Left lung (tissue), 10 donors: ENCODE data around the gene CHD2. TPM values are rescaled to one million over a fixed set of nuclear protein-coding genes. Genes with fewer than 3 reads are reported as not detected.
"Not testable (repeated sequence)": the region's sequence is repeated elsewhere in the genome, so short reads cannot be mapped to it uniquely, and the experiment has no call there.

ENCODE experiments used
- ATAC-seq: fragments of 200-7000 bp; cut with Tn5 transposase; one replicate; pipeline ENCODE4 v1.9.1; 2020; ENCODE audit warnings: moderate library complexity
- DNase-seq, 4 donors: peaks; one replicate each; pipeline ENCODE4 v3.0.0-alpha.2; 2013 to 2020
- H3K27ac ChIP-seq, 2 donors: fragments of 200-600 bp; sonication (generic) in 1 of 2; one replicate each; pipeline versions ENCODE4 v1.5.0 to v1.8.0; 2020 to 2021
- H3K27me3 ChIP-seq, 2 donors: fragments of 200-600 bp; sonication (generic) in 1 of 2; one replicate each; pipeline versions ENCODE4 v1.5.0 to v1.8.0; 2020 to 2021
- H3K36me3 ChIP-seq, 2 donors: fragments of 200-600 bp; sonication (generic) in 1 of 2; one replicate each; pipeline versions ENCODE4 v1.5.0 to v1.8.0; 2020 to 2021
- H3K4me1 ChIP-seq, 2 donors: fragments of 200-600 bp; one replicate each; pipeline ENCODE4 v1.8.0; 2021
- H3K4me3 ChIP-seq, 2 donors: fragments of 200-600 bp; sonication (generic) in 1 of 2; one replicate each; pipeline versions ENCODE4 v1.5.0 to v1.8.0; 2020 to 2021; ENCODE audit warnings: mild to moderate bottlenecking in 1 of 2
- H3K9me3 ChIP-seq, 2 donors: fragments of 200-600 bp; sonication (generic) in 1 of 2; one replicate each; pipeline versions ENCODE4 v1.5.0 to v1.8.0; 2020 to 2021
- CTCF ChIP-seq, 2 donors: fragments of 200-600 bp; sonication (generic) in 1 of 2; IDR thresholded peaks; one replicate each; pipeline versions ENCODE4 v1.5.0 to v1.8.0; 2021; ENCODE audit warnings: antibody characterized with exemption in 2 of 2
- intact Hi-C, 2 donors: fragments of 100-400 bp; cut with DNase I; formaldehyde crosslinking; loops; one replicate each; pipeline versions ENCODE4 v1.11.2 to v1.14.2; 2022
- polyA plus RNA-seq, 6 donors: library from polyadenylated mRNA; unstranded; fragments of 120-200 nt; gene quantifications; one replicate each; pipeline ENCODE4 v1.2.1, GENCODE V29; 2013; ENCODE audit not compliant: insufficient read length in 6 of 6
- total RNA-seq, 2 donors: library from RNA; stranded (reverse); fragmentation: NEBNext Ultra II Directional; extraction: Animal tissue kit (Norgen Biotek cat#: 25700); gene quantifications; one replicate each; pipeline ENCODE4 v1.2.1, GENCODE V29; 2021
- donor health status: DM: no; HTN: yes; CAD: no.
- donor health status: DM: no; HTN: no; CAD: no.

The CHD2 gene
- total and polyA plus RNA-seq, 8 donors, result 120 to 152 (median 130) TPM

GRCh38 chr15:92914103-92914499, 14.0 kb downstream of the CHD2 start:
- ATAC-seq, result no peak
- Histone ChIP-seq H3K27ac (peak overlapping the region; percentile 82 to 90), H3K9me3 (no peaks in the 10 kb centered on the region), H3K27me3 (no peaks in the 10 kb centered on the region), H3K4me1 (peaks cover 73 to 100% of the 10 kb centered on the region in 2 donors), H3K36me3 (peaks cover 0 to 6% of the 10 kb centered on the region in 2 donors), H3K4me3 (no peak overlapping the region)
- TF ChIP-seq CTCF (IDR thresholded peaks at IDR 0.05), result no peak
- intact Hi-C loops, result no loop called here
- no peak for DNase-seq

- TF ChIP-seq CTCF (IDR thresholded peaks at IDR 0.05), result no peak
- H3K4me1 ChIP-seq, result peaks cover 68 to 100% of the 10 kb centered on the region in 2 donors
- peak overlapping the region; percentile 82 to 90 for H3K27ac ChIP-seq
- H3K36me3 ChIP-seq, result peaks cover 0 to 6% of the 10 kb centered on the region in 2 donors
- DNase-seq, result no peak
- intact Hi-C loops, result loop anchor here in 1 of 2 donors (5.0 kb wide), 1 partner anchor 112 kb away; no protein-coding TSS in a partner anchor
- H3K27me3 ChIP-seq, result no peaks in the 10 kb centered on the region
- no peaks in the 10 kb centered on the region for H3K9me3 ChIP-seq
- H3K4me3 ChIP-seq, result peak overlapping the region in 1 of 2 donors; percentile 18
- ATAC-seq, result no peak
These were observed 14.7 kb downstream of the CHD2 start for GRCh38 chr15:92914768-92915221.

- ATAC-seq, result no peak
- no peak for TF ChIP-seq CTCF (IDR thresholded peaks at IDR 0.05)
- Histone ChIP-seq H3K27me3 (no peaks in the 10 kb centered on the region), H3K4me1 (peaks cover 61 to 100% of the 10 kb centered on the region in 2 donors), H3K9me3 (no peaks in the 10 kb centered on the region), H3K4me3 (no peak overlapping the region), H3K36me3 (peaks cover 0 to 6% of the 10 kb centered on the region in 2 donors), H3K27ac (peak overlapping the region; percentile 82 to 90)
- DNase-seq, result no peak
- intact Hi-C loops, result loop anchor here in 1 of 2 donors (5.0 kb wide), 1 partner anchor 114 kb away; no protein-coding TSS in a partner anchor
These were observed 15.8 kb downstream of the CHD2 start for GRCh38 chr15:92915766-92916435.

GRCh38 chr15:92917598-92918407, 17.7 kb downstream of the CHD2 start:
- DNase-seq, result peak; percentile 88 to 96 (median 92)
- Histone ChIP-seq H3K27ac (peak overlapping the region; percentile 82 to 90), H3K36me3 (peaks cover 0 to 7% of the 10 kb centered on the region in 2 donors), H3K4me1 (peaks cover 61 to 100% of the 10 kb centered on the region in 2 donors), H3K9me3 (no peaks in the 10 kb centered on the region), H3K4me3 (no peak overlapping the region), H3K27me3 (no peaks in the 10 kb centered on the region)
- peak; percentile 82 to 89 for TF ChIP-seq CTCF (IDR thresholded peaks at IDR 0.05)
- peak; percentile 57 for ATAC-seq
- intact Hi-C loops, result loop anchor here in 1 of 2 donors (5.0 kb wide), 1 partner anchor 116 kb away; no protein-coding TSS in a partner anchor

GRCh38 chr15:92918881-92919280, 18.8 kb downstream of the CHD2 start:
- not testable (repeated sequence) for H3K4me3 ChIP-seq, H3K27me3 ChIP-seq, H3K9me3 ChIP-seq, DNase-seq, ATAC-seq
- H3K4me1 ChIP-seq, result peaks cover 52 to 100% of the 10 kb centered on the region in 2 donors
- H3K36me3 ChIP-seq, result peaks cover 0 to 16% of the 10 kb centered on the region in 2 donors
- H3K27ac ChIP-seq, result peak overlapping the region; percentile 82 to 90
- intact Hi-C loops, result loop anchor here in 1 of 2 donors (5.0 kb wide), 1 partner anchor 117 kb away; no protein-coding TSS in a partner anchor
